ENCODE results near the gene ZNF782. TPM values are rescaled to one million over a fixed set of nuclear protein-coding genes. Genes with fewer than 3 reads are reported as not detected.
A peak's percentile ranks its signal among the peaks of the same experiment; 100 is the strongest.

Gene ZNF782
- polyA plus RNA-seq, 1 of the 3 experiments (the other 2 are of a cell fraction): 1.3 TPM

DNA sequence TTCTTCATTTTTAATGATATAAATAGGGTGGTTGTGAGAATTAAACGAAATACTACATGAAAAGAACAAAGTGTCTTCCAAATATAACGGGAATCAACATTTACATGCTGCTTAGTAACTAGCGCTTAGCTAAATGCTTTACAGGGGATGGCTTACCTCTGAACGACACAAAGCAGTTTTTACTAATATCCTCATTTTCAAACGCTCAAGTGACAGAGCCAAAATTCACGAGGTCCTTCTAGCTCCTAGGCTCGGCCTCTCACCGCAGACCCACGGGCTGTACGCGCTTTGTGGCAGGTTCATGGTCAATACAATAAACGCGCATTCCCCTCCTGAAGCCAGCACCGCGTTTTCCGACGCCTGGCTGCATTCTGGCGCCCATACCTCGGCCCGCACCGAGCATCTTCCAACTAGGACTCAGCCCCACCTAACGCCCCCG lies 76.9 kb downstream of the ZNF782 start:
- no peaks in the 10 kb centered on the region for H3K9me2 ChIP-seq
- peak overlapping the region; percentile 78 to 82 for H3K4me3 ChIP-seq (ENCODE audit: low read depth in 2 of 2, low read length in 1 of 2)
- H3K4me2 ChIP-seq: peak overlapping the region; percentile 73
- DNase-seq: no peak
- H3K9me3 ChIP-seq: peaks cover 4% of the 10 kb centered on the region; the same call in 1 of the 2 replicates
- peak overlapping the region; percentile 65 for H3K9ac ChIP-seq
- peaks cover 7% of the 10 kb centered on the region in 2 experiments; a peak in 3 of 4 replicates for H3K4me1 ChIP-seq (ENCODE audit: control insufficient read depth in 1 of 2, insufficient read depth in 2 of 2, low read depth in 1 of 2, low read length in 1 of 2)
- H4K20me1 ChIP-seq (ENCODE audit: insufficient read depth): no peaks in the 10 kb centered on the region
- no peaks in the 10 kb centered on the region for H3F3A ChIP-seq (replicated peaks; ENCODE audit: insufficient read depth)
- H3K27ac ChIP-seq (ENCODE audit: low read depth in 2 of 2, low read length in 1 of 2): peak overlapping the region in 1 of 2 experiments; percentile 68; a peak in 3 of 4 replicates
- no peaks in the 10 kb centered on the region for H3K27me3 ChIP-seq (ENCODE audit: insufficient read depth)
- H3K36me3 ChIP-seq (replicated peaks in 1 of 2; ENCODE audit: control insufficient read depth in 1 of 2, insufficient read depth in 2 of 2, low read length in 1 of 2): peaks cover 27 to 37% of the 10 kb centered on the region in 2 experiments
- WGBS (ENCODE audit: low lambda C conversion rate): 11% methylated on average over 19 of the region's 23 CpGs
- POLR2A ChIA-PET: no interaction called here
- peaks cover 21% of the 10 kb centered on the region; the same call in 1 of the 2 replicates for H3K79me2 ChIP-seq (ENCODE audit: insufficient read depth)
- H2AFZ ChIP-seq (ENCODE audit: low read depth): peak overlapping the region; percentile 83
- no peak for TF ChIP-seq RXRA (IDR thresholded peaks at IDR 0.05; ENCODE audit: borderline replicate concordance, low read depth)
- no peak for TF ChIP-seq NRF1 (IDR thresholded peaks at IDR 0.05; ENCODE audit: low read depth, low read length)
- TF ChIP-seq, protein P1, sequence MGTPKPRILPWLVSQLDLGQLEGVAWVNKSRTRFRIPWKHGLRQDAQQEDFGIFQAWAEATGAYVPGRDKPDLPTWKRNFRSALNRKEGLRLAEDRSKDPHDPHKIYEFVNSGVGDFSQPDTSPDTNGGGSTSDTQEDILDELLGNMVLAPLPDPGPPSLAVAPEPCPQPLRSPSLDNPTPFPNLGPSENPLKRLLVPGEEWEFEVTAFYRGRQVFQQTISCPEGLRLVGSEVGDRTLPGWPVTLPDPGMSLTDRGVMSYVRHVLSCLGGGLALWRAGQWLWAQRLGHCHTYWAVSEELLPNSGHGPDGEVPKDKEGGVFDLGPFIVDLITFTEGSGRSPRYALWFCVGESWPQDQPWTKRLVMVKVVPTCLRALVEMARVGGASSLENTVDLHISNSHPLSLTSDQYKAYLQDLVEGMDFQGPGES (IDR thresholded peaks at IDR 0.05; ENCODE audit: low read depth, low read length): no peak
- TF ChIP-seq SIN3A (IDR thresholded peaks at IDR 0.05; ENCODE audit: borderline replicate concordance, low read depth, low read length): no peak
- TF ChIP-seq, protein P2, sequence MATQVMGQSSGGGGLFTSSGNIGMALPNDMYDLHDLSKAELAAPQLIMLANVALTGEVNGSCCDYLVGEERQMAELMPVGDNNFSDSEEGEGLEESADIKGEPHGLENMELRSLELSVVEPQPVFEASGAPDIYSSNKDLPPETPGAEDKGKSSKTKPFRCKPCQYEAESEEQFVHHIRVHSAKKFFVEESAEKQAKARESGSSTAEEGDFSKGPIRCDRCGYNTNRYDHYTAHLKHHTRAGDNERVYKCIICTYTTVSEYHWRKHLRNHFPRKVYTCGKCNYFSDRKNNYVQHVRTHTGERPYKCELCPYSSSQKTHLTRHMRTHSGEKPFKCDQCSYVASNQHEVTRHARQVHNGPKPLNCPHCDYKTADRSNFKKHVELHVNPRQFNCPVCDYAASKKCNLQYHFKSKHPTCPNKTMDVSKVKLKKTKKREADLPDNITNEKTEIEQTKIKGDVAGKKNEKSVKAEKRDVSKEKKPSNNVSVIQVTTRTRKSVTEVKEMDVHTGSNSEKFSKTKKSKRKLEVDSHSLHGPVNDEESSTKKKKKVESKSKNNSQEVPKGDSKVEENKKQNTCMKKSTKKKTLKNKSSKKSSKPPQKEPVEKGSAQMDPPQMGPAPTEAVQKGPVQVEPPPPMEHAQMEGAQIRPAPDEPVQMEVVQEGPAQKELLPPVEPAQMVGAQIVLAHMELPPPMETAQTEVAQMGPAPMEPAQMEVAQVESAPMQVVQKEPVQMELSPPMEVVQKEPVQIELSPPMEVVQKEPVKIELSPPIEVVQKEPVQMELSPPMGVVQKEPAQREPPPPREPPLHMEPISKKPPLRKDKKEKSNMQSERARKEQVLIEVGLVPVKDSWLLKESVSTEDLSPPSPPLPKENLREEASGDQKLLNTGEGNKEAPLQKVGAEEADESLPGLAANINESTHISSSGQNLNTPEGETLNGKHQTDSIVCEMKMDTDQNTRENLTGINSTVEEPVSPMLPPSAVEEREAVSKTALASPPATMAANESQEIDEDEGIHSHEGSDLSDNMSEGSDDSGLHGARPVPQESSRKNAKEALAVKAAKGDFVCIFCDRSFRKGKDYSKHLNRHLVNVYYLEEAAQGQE (IDR thresholded peaks at IDR 0.05; ENCODE audit: low read depth, low read length): no peak
- CTCF ChIA-PET: interaction anchor here (0.9 to 1.3 kb wide), 2 partner anchors 12 to 79 kb away, joined by 3 read pairs; no protein-coding TSS in a partner anchor

DNA sequence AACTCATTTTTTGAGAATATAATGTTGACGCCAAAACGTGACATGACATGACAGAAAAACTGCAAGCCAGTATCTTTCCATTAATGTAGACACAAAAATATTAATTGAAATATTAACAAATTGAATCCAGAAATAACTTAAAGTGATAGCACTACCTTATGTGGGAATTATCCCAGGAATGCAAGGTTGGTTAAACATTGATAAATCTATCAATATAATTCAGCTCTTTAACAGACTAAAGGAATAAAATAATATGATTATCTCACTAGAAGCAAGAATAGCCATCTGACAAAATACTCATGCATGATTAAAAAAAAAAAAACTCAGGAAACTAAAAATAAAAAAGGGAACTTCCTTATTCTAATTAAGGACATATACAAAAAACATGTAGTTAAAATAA lies 83.2 kb downstream of the ZNF782 start:
- Histone ChIP-seq H3K4me3 (ENCODE audit: low read depth in 2 of 2, low read length in 1 of 2) (no peak overlapping the region), H3K4me2 (no peak overlapping the region), H3K9me3 (peaks cover 35% of the 10 kb centered on the region), H3K27me3 (ENCODE audit: insufficient read depth) (no peaks in the 10 kb centered on the region), H3K79me2 (ENCODE audit: insufficient read depth) (peaks cover 7% of the 10 kb centered on the region; the same call in 1 of the 2 replicates), H3K9ac (no peak overlapping the region), H3K4me1 (ENCODE audit: control insufficient read depth in 1 of 2, insufficient read depth in 2 of 2, low read depth in 1 of 2, low read length in 1 of 2) (no peaks in the 10 kb centered on the region), H3K36me3 (replicated peaks in 1 of 2; ENCODE audit: control insufficient read depth in 1 of 2, insufficient read depth in 2 of 2, low read length in 1 of 2) (peaks cover 67 to 98% of the 10 kb centered on the region in 2 experiments), H3K27ac (ENCODE audit: low read depth in 2 of 2, low read length in 1 of 2) (no peak overlapping the region), H3F3A (replicated peaks; ENCODE audit: insufficient read depth) (no peaks in the 10 kb centered on the region), H4K20me1 (ENCODE audit: insufficient read depth) (no peaks in the 10 kb centered on the region), H3K9me2 (no peaks in the 10 kb centered on the region), H2AFZ (ENCODE audit: low read depth) (no peak overlapping the region)
- ChIA-PET CTCF (interaction anchor here (0.6 kb wide), 1 partner anchor 15 kb away, joined by 3 read pairs; no protein-coding TSS in a partner anchor), POLR2A (no interaction called here)
- 95% methylated on average over 2 of the region's 2 CpGs for WGBS (ENCODE audit: low lambda C conversion rate)
- DNase-seq: no peak
- no peak for TF ChIP-seq RXRA (IDR thresholded peaks at IDR 0.05; ENCODE audit: borderline replicate concordance, low read depth)
- TF ChIP-seq, protein P3, sequence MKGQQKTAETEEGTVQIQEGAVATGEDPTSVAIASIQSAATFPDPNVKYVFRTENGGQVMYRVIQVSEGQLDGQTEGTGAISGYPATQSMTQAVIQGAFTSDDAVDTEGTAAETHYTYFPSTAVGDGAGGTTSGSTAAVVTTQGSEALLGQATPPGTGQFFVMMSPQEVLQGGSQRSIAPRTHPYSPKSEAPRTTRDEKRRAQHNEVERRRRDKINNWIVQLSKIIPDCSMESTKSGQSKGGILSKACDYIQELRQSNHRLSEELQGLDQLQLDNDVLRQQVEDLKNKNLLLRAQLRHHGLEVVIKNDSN (IDR thresholded peaks at IDR 0.05; ENCODE audit: borderline replicate concordance, low read depth): no peak
- TF ChIP-seq, protein P2 (IDR thresholded peaks at IDR 0.05; ENCODE audit: low read depth, low read length): no peak
- TF ChIP-seq RFX5 (IDR thresholded peaks at IDR 0.05; ENCODE audit: low read length): no peak
- no peak for TF ChIP-seq ELF1 (IDR thresholded peaks at IDR 0.05)
- TF ChIP-seq, protein P4, sequence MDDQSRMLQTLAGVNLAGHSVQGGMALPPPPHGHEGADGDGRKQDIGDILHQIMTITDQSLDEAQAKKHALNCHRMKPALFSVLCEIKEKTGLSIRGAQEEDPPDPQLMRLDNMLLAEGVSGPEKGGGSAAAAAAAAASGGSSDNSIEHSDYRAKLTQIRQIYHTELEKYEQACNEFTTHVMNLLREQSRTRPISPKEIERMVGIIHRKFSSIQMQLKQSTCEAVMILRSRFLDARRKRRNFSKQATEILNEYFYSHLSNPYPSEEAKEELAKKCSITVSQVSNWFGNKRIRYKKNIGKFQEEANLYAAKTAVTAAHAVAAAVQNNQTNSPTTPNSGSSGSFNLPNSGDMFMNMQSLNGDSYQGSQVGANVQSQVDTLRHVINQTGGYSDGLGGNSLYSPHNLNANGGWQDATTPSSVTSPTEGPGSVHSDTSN (IDR thresholded peaks at IDR 0.05): no peak
- TF ChIP-seq TCF12 (IDR thresholded peaks at IDR 0.05): no peak
- no peak for TF ChIP-seq EZH2phosphoT487 (IDR thresholded peaks at IDR 0.05; ENCODE audit: borderline replicate concordance, low read depth)
- no peak for TF ChIP-seq MXI1 (IDR thresholded peaks at IDR 0.05; ENCODE audit: low read depth, low read length)
- TF ChIP-seq, protein P5, sequence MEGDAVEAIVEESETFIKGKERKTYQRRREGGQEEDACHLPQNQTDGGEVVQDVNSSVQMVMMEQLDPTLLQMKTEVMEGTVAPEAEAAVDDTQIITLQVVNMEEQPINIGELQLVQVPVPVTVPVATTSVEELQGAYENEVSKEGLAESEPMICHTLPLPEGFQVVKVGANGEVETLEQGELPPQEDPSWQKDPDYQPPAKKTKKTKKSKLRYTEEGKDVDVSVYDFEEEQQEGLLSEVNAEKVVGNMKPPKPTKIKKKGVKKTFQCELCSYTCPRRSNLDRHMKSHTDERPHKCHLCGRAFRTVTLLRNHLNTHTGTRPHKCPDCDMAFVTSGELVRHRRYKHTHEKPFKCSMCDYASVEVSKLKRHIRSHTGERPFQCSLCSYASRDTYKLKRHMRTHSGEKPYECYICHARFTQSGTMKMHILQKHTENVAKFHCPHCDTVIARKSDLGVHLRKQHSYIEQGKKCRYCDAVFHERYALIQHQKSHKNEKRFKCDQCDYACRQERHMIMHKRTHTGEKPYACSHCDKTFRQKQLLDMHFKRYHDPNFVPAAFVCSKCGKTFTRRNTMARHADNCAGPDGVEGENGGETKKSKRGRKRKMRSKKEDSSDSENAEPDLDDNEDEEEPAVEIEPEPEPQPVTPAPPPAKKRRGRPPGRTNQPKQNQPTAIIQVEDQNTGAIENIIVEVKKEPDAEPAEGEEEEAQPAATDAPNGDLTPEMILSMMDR (IDR thresholded peaks at IDR 0.05): no peak
